ENCODE data around the gene TNP2.

Gene TNP2

DNA sequence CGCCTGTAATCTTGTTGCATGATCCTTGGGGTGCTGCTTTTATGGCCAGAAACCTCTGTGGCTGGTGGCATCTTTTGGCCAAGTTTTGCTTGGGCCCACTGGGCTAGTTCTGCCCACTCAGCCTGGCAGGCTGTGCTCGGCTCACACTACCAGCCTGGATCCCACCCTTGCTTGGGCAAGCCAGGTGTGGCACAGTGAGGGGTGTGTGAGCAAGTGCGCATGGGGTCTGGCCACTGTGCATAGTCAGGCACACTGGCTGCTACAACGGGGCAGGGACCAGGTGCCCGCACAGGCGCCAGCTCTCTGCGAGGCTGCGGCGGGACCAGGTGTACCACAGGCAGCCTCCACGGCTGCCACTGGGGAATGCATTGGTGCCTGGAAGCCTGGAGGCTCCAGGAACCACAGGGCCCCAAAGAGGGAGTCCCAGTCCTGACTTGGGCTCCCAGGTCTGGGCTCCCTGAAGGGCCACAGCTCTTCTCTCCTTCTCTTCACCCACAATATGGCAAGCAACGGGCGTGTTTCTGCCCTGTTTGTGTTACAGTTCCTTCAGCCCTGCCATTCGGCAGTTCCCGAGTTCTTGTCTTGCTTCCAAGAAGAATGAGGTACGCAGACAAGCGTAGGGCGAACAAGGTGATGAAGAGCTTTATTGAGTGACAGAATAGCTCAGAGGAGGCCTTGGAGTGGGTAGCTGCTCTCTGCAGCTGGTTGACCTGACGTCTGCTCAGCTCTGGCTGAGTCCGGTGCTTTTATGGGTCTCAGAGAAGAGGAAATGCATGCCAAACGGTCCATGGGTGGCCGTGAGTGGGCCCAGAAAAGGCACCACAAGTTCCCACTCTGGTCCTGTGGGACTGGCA is 38.7 kb upstream of the TNP2 start:
- POLR2A ChIA-PET (ENCODE audit: low non-redundant PET) = no interaction called here
- DNase-seq (ENCODE audit: low spot score) = no peak
- CTCF ChIA-PET = interaction anchor here (0.6 to 0.7 kb wide), 2 partner anchors 15 to 16 kb away, joined by 3 to 7 read pairs; no protein-coding TSS in a partner anchor

DNA sequence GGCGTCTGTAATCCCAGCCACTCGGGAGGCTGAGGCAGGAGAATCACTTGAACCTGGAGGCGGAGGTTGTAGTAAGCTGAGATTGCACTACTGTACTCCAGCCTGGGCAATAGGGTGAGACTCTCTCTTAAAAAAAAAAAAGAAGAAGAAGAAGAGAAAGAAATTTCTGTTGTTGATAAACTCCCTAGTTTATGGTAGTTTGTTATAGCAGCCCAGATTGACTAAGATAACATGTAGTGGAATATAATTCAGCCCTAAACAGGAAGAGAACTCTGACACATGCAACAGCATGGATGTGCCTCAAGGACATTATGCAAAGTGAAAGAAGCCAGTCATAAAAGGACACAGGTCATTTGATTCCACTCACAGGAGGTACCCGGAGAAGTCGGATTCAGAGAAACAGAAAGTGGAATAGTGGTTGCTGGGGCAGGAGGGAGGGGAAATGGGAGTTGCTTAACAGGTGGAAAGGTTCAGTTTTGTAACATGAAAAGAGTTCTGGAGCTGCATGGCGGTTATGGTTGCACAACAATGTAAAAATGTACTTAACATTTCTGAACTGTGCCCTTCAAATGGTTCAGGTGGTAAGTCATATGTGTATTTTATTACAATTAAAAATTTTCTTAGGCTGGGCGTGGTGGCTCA is 38.0 kb upstream of the TNP2 start:
- peak overlapping the region; percentile 50; the same call in 1 of the 2 replicates for H3K27ac ChIP-seq
- ChIA-PET CTCF (interaction anchor here (0.6 to 0.7 kb wide), 2 partner anchors 15 kb away, joined by 3 to 7 read pairs; no protein-coding TSS in a partner anchor), POLR2A (ENCODE audit: low non-redundant PET) (no interaction called here)
- TF ChIP-seq, protein P1, sequence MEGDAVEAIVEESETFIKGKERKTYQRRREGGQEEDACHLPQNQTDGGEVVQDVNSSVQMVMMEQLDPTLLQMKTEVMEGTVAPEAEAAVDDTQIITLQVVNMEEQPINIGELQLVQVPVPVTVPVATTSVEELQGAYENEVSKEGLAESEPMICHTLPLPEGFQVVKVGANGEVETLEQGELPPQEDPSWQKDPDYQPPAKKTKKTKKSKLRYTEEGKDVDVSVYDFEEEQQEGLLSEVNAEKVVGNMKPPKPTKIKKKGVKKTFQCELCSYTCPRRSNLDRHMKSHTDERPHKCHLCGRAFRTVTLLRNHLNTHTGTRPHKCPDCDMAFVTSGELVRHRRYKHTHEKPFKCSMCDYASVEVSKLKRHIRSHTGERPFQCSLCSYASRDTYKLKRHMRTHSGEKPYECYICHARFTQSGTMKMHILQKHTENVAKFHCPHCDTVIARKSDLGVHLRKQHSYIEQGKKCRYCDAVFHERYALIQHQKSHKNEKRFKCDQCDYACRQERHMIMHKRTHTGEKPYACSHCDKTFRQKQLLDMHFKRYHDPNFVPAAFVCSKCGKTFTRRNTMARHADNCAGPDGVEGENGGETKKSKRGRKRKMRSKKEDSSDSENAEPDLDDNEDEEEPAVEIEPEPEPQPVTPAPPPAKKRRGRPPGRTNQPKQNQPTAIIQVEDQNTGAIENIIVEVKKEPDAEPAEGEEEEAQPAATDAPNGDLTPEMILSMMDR (conservative IDR thresholded peaks at IDR 0.05; ENCODE audit: low read depth) = no peak
- no peak for DNase-seq (ENCODE audit: low spot score)

More for the DNA sequence above, 38.7 kb upstream of the TNP2 start:
- H3K27ac ChIP-seq = peak overlapping the region; percentile 50; the same call in 1 of the 2 replicates
- TF ChIP-seq, protein P1 (conservative IDR thresholded peaks at IDR 0.05; ENCODE audit: low read depth) = no peak

DNA sequence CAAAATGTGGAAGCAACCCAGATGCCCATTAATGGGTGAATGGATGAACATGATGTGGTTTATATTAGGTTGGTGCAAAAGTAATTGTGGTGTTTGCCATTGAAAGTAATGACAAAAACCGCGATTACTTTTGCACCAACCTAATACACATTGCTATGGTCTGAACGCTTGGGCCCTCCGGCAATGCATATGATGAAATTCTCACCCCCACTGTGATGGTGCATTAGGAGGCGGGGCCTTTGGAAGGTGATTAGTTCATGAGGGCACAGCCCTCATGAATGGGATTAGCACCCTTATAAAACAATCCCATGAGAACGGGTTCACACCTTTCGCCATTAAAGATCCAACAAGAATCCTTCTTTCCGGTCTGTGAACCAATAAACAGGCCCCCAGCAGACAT is 37.3 kb upstream of the TNP2 start:
- TF ChIP-seq, protein P1 (conservative IDR thresholded peaks at IDR 0.05; ENCODE audit: low read depth) = no peak
- CTCF ChIA-PET = no interaction called here
- no peak overlapping the region for H3K27ac ChIP-seq
- DNase-seq (ENCODE audit: low spot score) = no peak
- POLR2A ChIA-PET (ENCODE audit: low non-redundant PET) = no interaction called here

DNA sequence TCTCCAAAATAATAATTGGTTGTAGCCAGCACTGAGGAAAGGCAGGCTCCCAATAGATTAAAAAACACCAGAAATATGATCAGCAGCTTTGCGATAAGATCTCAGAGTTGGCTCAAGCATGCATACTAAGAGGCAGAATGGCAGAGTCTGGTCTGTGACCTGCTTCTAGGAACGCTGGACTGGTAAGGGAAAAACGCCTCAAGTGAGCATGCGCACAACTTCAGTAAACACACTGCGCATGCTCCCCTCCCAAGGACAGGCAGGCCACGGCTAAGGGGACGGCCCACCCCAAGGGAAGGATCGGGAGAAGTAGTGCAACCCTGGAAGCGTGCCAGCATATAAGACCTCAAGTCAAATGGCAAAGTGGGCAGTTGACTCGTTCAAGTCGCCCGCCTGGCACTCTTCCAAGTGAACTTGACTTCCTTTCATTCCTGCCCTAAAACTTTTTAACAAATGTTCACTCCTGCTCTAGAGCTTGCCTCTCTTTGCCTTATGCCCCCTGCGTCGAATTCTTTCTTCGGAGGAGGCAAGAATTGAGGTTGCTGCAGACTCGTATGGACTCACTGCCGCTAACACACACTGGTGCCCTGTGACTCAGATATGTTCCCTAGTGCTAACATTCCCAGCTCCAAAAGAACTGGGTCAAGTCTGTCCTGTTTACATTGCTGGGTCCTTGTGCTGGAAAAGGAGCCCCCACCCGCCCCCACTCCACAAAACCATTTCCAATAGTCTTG is 34.4 kb upstream of the TNP2 start:
- TF ChIP-seq, protein P1 (conservative IDR thresholded peaks at IDR 0.05; ENCODE audit: low read depth) = no peak
- ChIA-PET CTCF (no interaction called here), POLR2A (ENCODE audit: low non-redundant PET) (interaction anchor here (0.5 kb wide), 1 partner anchor 16 kb away, joined by 8 read pairs; no protein-coding TSS in a partner anchor)
- no peak for DNase-seq (ENCODE audit: low spot score)
- 0 out of 2 replicates have a peak overlapping the region, but pooled peaks have one; percentile 9 for H3K27ac ChIP-seq

DNA sequence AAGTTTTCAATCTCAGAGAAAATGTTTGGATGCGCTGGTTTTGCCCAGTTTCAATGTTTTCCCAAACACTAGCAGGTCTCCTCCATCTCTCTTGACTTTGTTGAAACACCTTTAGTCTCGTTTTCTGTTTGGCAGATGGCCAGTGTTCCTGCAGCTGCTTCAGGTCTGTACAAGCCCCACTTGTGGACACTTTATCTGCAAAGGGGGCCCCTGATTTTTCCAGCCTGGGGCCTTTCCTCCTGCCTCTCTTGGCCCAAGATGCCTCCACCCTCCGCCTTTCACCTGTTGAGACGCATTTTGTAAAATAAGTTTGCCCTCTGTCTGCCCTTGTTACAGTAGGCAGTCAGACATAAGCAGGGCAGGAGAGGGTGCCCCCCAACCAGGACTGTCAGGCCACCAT is 33.9 kb upstream of the TNP2 start:
- H3K27ac ChIP-seq = 0 out of 2 replicates have a peak overlapping the region, but pooled peaks have one; percentile 9
- TF ChIP-seq, protein P1 (conservative IDR thresholded peaks at IDR 0.05; ENCODE audit: low read depth) = no peak
- POLR2A ChIA-PET (ENCODE audit: low non-redundant PET) = no interaction called here
- no peak for DNase-seq (ENCODE audit: low spot score)
- CTCF ChIA-PET = no interaction called here
